Activated naive CD4-positive, alpha-beta T cell treated with anti-CD3 and anti-CD28 coated beads, Interleukin-2, amount 50 U/mL, for 16 hours (primary cell): Measurements from ENCODE around the gene GDPD3.

Experiments
- DNase-seq: peaks from one replicate; pipeline ENCODE4 v3.0.0-alpha.2; 2020

The GDPD3 gene

DNA sequence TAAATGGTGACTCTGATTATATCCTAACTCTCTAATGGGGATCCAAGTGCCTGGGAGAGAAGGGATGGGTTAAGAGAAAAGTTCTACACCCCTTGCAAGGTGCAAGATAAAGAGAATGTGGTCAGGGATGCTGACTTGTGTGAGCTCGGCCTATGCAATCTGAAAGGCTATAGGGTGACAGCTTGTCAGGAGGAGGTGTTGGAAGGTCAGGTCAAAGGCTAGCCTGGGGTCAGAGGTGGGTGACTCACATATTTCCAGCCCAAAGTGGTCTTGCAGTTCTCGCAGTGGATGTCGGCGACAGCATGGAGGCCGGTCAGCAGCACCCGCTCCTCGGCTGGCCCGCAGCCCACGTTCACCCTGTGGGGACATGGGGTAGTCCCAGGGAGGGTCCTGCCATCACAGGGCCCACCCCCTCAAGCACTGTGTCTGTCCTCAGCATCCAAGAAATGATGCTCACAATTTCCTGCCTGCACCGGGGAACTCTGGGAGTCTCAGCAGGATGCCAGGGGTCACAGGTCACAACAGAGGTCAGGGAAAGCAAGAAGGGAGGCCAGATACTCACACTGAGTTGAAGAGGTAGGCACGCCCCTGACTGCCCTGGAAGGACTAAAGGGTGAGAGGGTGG, 18.7 kb downstream of the GDPD3 start:
- DNase-seq, result no peak

DNA sequence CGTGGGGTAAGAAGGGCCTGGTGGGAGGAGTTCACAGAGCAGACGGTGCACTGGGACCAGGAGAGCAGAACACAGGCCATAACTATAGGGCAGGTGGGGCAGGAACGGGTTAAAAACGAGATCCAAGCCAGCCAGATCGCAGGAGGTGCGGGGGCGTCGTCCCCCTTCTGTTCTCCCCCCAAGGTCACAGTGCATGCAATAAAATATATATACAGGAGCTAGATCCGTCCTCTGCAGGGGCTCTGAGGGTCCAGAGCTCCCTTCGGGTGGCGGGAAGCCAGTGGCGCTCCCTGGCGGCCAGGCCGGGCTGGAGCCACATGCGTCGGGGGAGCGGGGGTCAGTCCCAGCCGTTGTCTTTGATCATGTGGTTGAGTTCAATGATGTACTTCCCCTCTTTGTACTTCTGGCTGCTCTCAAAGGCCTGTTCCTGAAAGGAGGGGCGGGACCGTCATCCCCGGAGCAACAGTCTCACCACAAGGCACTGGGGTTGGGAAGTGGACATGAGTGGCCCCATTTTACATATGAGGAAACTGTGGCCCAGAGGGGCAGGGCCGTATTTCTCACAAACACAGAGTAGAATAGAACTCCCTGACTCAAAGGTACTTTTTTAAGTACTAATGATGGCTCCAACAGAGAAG, 20.8 kb downstream of the GDPD3 start:
- DNase-seq, result peak; percentile 57

DNA sequence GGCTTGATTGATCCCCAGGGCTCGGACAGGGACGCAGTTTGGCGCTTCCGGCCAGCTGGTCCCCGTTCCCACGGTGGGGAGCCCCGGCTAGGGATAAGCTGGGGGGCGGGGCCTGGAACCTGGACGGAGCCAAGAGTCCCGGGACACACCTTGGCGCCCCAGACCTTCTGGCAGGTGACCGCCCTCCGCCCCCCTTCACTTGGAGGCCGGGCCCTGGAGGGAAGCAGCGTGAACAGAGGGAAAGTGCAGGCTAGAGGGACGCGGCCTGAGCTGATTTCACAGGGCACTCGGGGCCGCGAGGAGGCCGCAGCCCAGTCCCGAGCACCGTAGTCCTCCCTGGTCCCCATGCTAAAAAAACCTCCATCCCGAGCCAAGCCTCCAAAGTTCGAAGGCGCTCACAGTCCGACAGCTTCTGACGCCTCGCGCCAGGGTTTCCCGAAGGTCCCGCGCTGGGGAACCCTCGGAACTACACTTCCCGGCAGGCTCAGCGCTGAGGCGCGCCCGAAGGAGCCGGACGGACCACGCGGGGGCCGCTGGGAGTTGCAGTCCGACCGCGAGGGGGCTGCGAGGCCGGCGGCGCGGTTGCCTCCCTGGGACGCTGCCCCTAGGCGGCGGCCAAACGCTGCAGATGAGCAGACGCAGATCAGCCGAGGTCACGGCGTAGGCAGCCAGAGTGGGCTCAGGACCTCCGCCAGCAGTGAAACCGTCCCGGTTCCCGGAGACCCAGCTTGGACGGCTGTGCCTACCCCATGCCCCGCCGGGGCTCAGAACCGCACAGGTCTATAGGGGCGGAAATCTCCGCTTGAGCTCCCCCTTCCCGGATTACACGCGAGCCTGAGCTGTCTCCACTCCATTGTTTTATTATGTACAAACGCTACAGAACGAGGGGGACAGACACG, 21.6 kb downstream of the GDPD3 start, which contains the start of gene TBX6:
TBX6 (minus strand) TSS at position 451 of the 899 bp plus-strand sequence. CDS start 731 bp downstream, outside the sequence.
- peak; percentile 94 for DNase-seq

DNA sequence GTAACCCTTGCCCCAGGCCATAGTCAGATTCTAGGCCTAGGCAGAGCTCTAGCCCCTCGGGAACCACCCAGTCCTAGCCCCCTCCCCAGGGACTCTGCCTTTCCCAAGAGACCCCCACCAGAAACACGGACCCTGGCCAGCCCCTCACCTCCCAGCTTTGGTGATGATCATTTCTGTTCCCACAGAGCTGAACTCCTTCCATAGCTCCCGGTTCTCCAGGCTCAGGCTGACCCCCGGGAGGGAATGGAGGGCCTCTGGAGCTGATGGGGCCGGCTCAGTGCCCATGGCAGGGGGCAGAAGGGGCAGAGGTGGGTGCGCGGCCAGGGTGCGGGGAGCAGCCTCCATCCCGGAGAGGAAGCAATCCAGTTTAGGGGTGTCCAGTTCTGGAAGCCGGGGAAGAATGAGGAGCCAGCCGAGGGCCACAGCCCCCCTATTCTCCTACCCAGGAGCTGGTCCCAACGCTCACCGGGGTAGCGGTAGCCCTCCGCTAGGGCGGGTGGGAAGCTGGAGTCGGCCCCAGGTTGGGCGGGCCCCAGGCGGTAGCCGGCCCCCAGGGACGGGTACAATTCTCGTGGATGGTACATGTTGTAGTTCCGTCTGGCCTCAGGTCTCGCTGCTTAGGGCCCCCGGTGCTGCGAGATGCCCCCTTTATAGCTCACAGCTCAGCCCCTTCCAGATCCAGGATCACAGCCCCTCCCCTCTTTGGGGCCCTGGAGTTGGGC, 22.6 kb downstream of the GDPD3 start:
- DNase-seq, result no peak

DNA sequence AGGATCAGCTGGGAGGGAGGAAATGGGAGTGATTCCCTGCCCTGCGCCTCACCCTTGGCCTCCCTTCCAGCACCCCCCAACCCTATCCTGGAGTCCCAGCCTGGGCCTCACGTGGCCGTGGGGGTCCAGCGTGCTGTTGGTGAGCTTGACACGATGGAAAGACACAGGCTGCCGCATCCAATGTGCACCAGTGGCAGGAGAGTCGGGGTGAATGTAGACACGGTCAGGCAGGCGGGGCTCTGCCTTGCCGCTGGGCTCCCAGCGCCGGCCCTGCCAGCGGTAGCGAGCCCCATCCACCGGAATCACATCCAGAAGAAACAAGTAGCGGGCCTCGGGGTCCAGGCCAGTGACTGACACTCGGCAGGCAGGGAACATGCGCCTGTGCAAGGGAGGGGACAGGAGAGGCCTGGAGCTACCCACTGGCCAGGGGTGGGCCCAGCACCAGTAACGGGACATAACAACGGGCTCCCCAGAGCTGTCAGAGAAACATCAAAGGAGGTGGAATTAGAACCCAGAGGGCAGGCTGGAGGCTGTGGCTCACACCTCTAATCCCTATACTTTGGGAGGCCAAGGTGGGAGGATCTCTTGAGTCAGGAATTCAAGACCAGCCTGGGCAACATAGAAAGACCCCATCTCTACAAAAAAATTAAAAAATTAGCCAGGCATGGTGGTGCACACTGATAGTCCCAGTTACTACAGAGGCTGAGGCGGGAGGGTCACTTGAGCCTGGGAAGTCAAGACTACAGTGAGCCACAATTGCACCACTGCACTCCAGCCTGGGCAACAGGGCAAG, 24.3 kb downstream of the GDPD3 start:
- DNase-seq, result no peak

DNA sequence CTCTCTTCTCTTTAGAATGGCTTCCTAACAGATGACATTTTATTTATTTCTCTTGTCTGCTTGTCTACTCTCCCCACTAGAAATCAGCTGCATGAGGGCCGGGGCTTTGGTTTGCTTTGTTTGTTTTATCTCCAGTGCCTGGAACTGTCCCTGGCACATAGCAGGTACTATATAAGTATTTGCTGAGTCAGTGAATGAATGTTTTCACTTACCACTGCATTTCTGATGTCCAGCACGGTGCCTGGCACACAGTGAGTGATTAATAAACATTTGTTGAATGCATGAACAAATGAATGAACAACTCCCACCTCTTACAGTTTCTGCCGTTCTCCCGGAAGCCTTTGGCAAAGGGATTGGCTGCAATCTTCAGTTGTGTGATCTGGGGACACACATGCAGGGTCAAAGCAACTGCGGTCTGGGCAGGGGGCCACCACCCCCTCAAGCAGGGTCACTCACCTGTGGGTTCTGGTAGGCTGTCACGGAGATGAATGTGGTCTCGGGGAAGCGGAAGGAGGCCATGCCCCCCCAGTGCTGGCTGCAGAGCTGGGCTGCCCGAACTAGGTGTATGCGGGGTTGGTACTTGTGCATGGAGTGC, 25.0 kb downstream of the GDPD3 start:
- DNase-seq, result no peak

DNA sequence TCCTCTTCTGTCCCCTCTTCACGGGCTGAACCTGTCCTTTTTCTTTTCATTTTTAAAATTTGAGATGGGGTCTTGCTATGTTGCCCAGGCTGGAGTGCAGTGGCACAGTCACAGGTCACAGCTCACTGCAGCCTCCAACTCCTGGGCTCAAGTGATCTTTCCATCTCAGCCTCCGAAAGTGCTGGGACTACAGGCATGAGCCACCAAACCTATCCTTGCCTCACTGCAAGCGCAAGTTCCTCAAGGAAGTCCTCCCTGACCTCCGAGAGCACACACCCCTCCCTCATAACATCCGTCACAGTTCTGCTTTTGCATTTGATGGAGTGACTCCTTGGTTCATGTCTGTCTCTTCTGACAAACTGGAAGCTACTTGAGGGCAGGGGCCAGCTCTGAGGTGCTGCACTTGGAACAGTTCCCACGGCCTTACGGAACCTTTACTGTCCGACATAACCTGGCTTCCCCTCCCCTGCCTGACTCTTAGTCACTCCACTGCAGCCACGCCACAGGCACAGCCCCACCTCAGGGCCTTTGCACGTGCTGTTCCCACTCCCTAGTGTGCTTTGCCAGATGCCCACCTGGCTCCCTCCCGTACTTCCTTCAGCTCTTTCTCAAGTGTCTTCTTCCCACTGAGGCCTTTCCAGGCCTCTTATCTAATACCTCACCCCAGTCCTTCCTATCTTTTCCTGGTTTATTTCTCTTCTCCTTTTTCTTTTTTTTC, 26.0 kb downstream of the GDPD3 start:
- DNase-seq, result no peak

DNA sequence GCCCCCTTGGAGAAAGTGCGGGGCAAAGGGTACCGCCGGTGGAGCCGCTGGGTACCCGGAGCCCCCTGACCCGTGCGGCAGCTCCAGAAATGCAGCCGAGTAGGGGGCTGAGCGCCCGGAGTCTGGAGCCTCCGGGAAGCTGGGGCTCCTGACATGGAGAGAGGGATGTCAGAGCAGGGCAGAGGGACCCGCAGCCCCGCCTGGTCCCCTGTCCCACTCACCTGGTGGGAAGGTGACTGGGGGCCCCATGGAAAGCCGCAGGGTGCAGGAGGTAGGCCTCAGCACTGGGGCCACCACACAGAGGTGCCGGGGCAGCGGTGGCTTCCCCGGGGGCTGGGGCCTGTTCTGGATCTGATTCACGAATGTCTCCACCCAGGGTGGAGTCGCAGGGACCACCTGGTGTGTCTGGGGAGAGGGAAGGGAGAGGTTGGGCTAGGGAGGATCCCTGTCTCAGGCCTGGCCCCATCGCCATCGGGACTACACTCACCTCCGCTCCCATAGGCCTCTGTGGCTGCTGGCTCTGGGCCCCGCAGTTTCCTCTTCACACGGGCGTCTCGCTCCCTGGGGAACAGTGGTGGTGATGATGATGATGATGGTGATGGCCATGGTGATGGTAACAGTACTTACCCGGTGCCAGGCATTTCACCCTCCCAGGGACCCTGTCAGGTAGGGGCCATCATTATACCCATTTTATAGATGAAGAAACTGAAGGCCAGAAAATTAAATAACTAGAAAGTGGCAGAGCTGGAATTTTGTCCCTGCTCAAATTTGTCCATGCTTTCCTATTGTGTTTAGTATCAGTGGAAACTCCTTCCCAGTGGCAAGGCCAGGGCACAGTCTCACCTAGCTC, 26.8 kb downstream of the GDPD3 start:
- no peak for DNase-seq

DNA sequence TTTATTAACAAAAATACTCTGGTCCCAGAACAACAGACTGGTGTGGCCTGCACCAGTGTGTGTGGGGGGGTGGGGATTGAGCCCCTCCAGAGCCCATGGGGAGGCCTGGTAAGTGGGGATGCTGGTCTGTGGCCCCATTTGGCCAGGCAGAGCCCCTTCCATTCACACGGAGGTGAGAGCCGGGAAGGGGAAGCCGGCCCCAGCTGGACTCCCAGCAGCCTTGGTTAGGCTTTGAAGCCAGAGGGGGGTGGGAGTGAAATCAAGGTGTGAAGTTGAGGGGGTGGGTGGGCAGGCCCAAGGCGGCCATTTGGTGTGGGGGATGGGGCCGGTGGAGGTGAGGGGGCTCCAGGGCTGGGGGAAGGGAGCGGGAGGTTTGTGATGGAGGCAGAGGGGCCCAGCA, 27.5 kb downstream of the GDPD3 start:
- no peak for DNase-seq

DNA sequence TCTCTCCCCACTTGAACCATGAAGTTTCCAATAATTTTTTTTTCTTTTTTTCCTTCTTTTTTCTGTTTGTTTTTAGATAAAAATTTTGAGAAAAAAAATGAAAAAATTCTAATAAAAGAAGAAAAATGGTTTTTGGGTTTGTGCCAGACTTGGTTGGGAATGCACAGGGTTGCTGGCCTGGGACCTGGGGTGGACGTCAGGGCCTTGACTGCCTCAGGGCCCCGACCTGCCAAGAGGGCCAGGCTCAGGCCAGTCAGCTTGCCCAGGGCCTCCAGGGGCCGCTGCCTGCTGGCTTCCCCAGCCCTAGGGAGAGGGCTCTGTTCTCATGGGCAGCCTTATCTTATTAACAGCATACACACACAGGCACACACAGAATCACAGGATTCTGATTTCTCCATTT, 28.1 kb downstream of the GDPD3 start:
- no peak for DNase-seq

DNA sequence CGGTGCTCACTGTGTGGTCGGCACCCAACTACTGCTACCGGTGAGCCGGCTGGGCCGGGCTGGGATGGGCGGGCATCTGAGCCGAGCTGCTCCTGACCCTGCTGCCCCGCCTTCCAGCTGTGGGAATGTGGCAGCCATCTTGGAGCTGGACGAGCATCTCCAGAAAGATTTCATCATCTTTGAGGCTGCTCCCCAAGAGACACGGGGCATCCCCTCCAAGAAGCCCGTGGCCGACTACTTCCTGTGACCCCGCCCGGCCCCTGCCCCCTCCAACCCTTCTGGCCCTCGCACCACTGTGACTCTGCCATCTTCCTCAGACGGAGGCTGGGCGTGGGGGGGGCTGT, 28.5 kb downstream of the GDPD3 start:
- DNase-seq, result no peak

DNA sequence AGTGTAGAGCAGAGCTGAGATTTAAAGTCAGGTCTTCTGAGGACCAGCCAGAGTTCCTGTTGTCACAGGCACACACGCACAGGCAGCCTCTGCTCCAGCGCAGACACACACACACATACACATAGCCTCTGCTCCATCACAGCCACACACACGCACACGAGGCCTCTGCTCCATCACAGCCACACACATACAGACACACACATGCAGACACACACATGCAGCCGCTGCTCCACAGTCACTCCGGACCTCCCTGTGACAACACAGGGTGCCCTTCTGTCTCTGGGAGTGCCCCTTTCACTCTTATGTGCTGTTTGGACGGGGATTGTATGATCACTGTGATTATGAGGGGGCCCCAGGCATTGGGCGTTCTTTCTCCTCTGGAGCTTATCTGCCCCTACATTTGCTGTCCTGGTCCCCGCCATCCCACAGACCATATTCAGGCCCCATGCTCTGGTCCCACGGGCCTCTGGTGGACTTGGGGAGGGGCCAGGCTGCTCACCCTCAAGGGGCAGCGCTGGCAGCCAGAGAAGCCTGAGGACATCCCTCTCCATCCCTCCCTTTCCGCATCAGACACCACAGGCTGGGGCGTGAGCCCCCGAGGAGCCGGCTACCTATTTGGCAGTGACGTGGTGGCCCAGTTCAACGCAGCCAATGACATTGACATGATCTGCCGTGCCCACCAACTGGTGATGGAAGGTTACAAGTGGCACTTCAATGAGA, 29.1 kb downstream of the GDPD3 start:
- DNase-seq, result no peak

DNA sequence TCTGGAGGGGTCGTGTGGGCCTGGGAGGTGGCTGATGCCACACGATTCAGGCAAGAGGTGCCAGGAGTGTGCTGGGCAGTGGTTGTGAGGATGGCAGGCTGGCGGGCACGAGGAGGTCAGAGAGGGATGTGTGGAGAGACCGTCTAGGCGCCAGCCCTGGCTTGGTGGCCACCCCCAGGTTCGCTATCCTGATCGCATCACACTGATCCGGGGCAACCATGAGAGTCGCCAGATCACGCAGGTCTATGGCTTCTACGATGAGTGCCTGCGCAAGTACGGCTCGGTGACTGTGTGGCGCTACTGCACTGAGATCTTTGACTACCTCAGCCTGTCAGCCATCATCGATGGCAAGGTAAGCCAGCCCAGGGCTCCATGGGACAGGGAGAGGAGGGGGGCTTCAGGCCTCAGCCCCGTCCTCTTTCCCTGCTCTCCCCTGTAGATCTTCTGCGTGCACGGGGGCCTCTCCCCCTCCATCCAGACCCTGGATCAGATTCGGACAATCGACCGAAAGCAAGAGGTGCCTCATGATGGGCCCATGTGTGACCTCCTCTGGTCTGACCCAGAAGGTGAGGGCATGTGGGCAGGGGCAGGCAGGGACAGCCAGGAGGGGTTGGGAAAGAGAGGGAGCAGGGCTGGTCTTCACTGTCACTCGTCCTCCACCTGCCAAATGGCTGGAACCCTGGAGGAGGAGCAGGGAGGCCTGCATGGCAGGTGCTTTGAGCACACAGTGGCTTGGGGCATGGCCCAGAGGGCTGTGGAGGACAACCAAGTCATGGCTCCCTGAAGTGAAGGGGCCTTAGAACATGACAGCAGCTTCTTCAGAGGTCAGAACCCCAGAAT, 29.9 kb downstream of the GDPD3 start:
- DNase-seq, result no peak

DNA sequence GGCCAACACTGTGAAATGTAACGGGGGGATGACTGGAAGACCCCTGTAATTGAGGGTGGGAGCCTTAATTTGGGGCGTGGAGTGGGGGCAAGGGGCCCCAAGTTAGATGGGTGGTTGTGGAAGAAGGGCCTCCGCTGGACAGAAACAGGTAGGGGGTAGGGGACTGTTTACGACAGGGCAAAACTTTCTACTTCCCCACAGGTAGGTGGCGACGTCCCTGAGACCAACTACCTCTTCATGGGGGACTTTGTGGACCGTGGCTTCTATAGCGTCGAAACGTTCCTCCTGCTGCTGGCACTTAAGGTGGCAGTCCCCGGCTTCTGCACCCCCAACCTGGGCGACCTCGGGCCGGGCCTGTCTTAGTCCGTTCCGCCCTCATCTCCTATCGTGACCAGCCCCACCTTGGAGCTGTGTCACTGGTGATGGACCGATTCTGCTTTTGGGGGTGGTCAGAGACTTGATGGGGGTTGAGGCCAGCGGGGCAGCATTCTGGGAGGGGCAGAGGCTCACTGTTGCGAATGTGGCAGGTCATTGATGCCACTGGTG, 30.7 kb downstream of the GDPD3 start:
- DNase-seq, result no peak

DNA sequence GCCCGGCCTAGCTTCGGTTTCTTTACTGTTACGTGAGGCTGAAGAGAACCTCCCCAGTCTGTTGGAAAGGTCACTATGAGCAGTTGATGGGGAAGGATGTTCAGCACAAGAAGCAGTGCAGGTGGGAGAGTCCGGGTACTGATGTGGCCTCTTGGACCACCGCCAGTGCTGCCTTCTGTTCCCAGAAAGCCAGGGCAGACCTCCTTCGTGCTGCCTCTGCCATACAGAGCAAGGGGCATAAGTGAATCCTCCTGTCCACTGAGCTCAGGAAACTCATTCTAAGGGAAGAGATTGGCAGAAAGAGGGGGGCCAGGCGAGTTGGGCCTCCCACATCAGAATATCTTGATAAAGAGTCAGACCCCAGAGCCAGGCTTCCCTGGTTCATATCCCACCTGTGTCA, 33.9 kb downstream of the GDPD3 start:
- DNase-seq, result no peak

DNA sequence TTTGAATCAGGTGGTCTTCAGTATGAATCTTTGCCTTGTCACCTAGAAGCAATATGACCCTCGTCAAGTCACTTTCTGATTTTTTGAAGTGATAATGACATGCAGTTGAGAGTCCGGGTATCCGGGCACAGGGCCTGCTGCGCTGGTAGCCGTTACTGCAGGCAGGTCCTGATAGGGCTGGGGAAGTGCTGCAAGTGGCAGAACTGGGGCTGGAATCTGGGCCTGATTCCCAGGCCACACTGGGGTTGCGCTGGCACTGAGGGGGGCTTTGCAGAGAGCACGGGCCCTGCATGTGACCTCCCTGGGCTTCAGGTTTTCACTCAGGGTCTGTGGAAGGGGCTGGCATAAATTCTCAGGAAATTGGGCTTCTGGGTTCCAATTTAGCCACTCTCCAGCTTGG, 34.6 kb downstream of the GDPD3 start:
- no peak for DNase-seq

DNA sequence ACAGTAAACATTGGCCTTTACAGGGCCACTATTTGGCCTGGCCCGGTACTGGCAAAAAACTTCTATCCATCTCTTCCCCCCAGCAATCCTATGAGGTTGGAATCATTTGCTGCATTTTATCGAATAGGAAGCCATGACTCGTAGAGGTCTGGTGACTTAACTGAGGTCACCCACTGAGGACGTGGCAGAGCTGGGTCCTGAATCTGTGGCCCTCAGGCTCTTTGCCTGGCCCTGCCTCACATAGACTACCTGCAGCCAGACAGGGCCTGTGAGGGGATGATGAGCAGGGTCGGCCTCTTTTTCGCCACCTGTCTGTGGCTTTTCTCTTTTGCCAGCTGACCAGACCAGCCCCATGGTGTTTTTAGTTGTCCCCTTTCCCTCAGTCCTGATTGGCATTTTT, 35.7 kb downstream of the GDPD3 start:
- DNase-seq, result no peak

DNA sequence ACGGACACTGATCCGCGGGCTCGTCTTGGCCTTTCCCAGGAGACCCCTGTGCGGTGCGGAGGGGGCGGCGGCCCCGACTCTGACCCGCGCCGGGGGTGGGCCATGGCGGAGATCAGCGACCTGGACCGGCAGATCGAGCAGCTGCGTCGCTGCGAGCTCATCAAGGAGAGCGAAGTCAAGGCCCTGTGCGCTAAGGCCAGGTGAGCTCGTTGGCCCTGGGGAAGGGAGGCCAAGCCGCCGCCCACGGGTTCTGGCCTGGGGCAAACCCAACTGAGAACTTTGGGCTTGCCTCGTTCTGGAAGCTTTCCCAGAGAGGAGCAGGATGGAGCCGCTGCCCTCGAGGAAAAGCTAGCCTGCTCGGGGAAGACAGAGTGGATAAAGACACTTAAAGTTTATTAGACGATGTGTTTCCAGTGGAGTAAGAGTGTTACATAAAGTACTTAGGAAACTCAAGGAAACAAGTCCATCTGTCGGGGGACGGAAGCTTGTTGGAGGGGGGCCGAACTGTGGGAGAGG, 37.0 kb downstream of the GDPD3 start:
- DNase-seq, result no peak
